HG03439 (cell line): ENCODE results near the gene ZBTB39.
"Not testable (repeated sequence)": the region's sequence is repeated elsewhere in the genome, so short reads cannot be mapped to it uniquely, and the experiment has no call there.

Source experiments
- ATAC-seq: cut with Tn5 transposase; IDR thresholded peaks from one replicate; pipeline ENCODE4 v1.9.1; 2021; ENCODE audit warnings: mild to moderate bottlenecking, moderate library complexity; ENCODE audit not compliant: unreplicated experiment

The ZBTB39 gene

GRCh38 chr12:57005980-57006808 lies at the start of gene ZBTB39:
Gene ZBTB39, minus strand, starts transcription at chr12:57006546. Its CDS starts 1,629 bp downstream, at chr12:57004917.
- peak; percentile 64 for ATAC-seq

GRCh38 chr12:57055824-57056223 lies 49.5 kb upstream of the ZBTB39 start:
- ATAC-seq = no peak

- ATAC-seq = not testable (repeated sequence)
Observed at GRCh38 chr12:57053901-57054300, 47.6 kb upstream of the ZBTB39 start.

GRCh38 chr12:57053146-57053545 lies 46.8 kb upstream of the ZBTB39 start:
- not testable (repeated sequence) for ATAC-seq

GRCh38 chr12:57051011-57051410 lies 44.7 kb upstream of the ZBTB39 start:
- ATAC-seq = no peak

- no peak for ATAC-seq
Observed at GRCh38 chr12:57049890-57050289, 43.5 kb upstream of the ZBTB39 start, which contains the start of gene MYO1A. Gene MYO1A, minus strand, starts transcription at chr12:57050129. Its CDS starts 1,806 bp downstream, at chr12:57048323.

- no peak for ATAC-seq
Observed at GRCh38 chr12:57049119-57049446, 42.7 kb upstream of the ZBTB39 start.

- ATAC-seq = no peak
Observed at GRCh38 chr12:57048423-57049118, 42.2 kb upstream of the ZBTB39 start.

- ATAC-seq = no peak
Observed at GRCh38 chr12:57047981-57048380, 41.6 kb upstream of the ZBTB39 start.

- no peak for ATAC-seq
Observed at GRCh38 chr12:57046947-57047890, 40.9 kb upstream of the ZBTB39 start.

GRCh38 chr12:57046086-57046791 lies 39.9 kb upstream of the ZBTB39 start:
- ATAC-seq = no peak

- ATAC-seq = no peak
Observed at GRCh38 chr12:57044889-57045288, 38.5 kb upstream of the ZBTB39 start.

GRCh38 chr12:57044468-57044867 lies 38.1 kb upstream of the ZBTB39 start:
- ATAC-seq = no peak

GRCh38 chr12:57042695-57043094 lies 36.3 kb upstream of the ZBTB39 start:
- no peak for ATAC-seq

- no peak for ATAC-seq
Observed at GRCh38 chr12:57040750-57041149, 34.4 kb upstream of the ZBTB39 start.

- ATAC-seq = no peak
Observed at GRCh38 chr12:57040211-57040610, 33.9 kb upstream of the ZBTB39 start.

- no peak for ATAC-seq
Observed at GRCh38 chr12:57039016-57039798, 32.9 kb upstream of the ZBTB39 start.

- no peak for ATAC-seq
Observed at GRCh38 chr12:57037264-57037663, 30.9 kb upstream of the ZBTB39 start.

GRCh38 chr12:57033431-57033830 lies 27.1 kb upstream of the ZBTB39 start:
- no peak for ATAC-seq

GRCh38 chr12:57031789-57032188 lies 25.4 kb upstream of the ZBTB39 start:
- no peak for ATAC-seq
